SK-N-MC (cell line): ENCODE measurements around the gene CBFB.

Source experiments
- EZH2 ChIP-seq: fragments of 200-600 bp; sonication (generic); IDR thresholded peaks from one replicate; pipeline ENCODE4 v1.6.1; 2017; ENCODE audit warnings: antibody characterized with exemption
- FOXP2 ChIP-seq: optimal IDR thresholded peaks from 2 replicates; pipeline ENCODE3; 2011; ENCODE audit warnings: mild to moderate bottlenecking, moderate library complexity; ENCODE audit not compliant: insufficient read depth; ENCODE audit errors: extremely low read length, control extremely low read depth
- POLR2AphosphoS5 ChIP-seq: IDR thresholded peaks from 2 replicates; pipeline ENCODE4 v1.6.1; 2012; ENCODE audit warnings: mild to moderate bottlenecking, low read depth, low read length, borderline replicate concordance

GRCh38 chr16:67027046-67027445 is 1.9 kb upstream of the CBFB start:
- TF ChIP-seq POLR2AphosphoS5, result no peak
- TF ChIP-seq EZH2, result no peak
- TF ChIP-seq FOXP2, result no peak
